ENCODE measurements around the gene MIX23.

The MIX23 gene

GRCh38 chr3:122382888-122383666, at the start of gene MIX23:
TSS of gene MIX23 (minus strand) at chr3:122383231. CDS start at chr3:122383224, 7 bp downstream.
- FAIRE-seq, result peak; percentile 57

- no peak for FAIRE-seq
These were observed 47.3 kb upstream of the MIX23 start for GRCh38 chr3:122430371-122430770.

GRCh38 chr3:122427857-122428471, 44.9 kb upstream of the MIX23 start:
- FAIRE-seq, result no peak

- no peak for FAIRE-seq
These were observed 38.8 kb upstream of the MIX23 start for GRCh38 chr3:122421836-122422235.

- no peak for FAIRE-seq
These were observed 38.1 kb upstream of the MIX23 start for GRCh38 chr3:122421101-122421500.

- FAIRE-seq, result no peak
These were observed 33.9 kb upstream of the MIX23 start for GRCh38 chr3:122416966-122417365.

- FAIRE-seq, result peak; percentile 89
These were observed 33.0 kb upstream of the MIX23 start, which contains the start of gene WDR5B for GRCh38 chr3:122415762-122416654. TSS of gene WDR5B (minus strand) at chr3:122416062. CDS start at chr3:122415528, 534 bp downstream.

GRCh38 chr3:122415104-122415744, 32.2 kb upstream of the MIX23 start:
- FAIRE-seq, result no peak

GRCh38 chr3:122414391-122414790, 31.4 kb upstream of the MIX23 start:
- no peak for FAIRE-seq

- no peak for FAIRE-seq
These were observed 27.6 kb upstream of the MIX23 start for GRCh38 chr3:122410639-122411038.

- FAIRE-seq, result no peak
These were observed 27.1 kb upstream of the MIX23 start for GRCh38 chr3:122410111-122410510.

GRCh38 chr3:122409446-122409845, 26.4 kb upstream of the MIX23 start:
- no peak for FAIRE-seq

- no peak for FAIRE-seq
These were observed 24.9 kb upstream of the MIX23 start for GRCh38 chr3:122407946-122408345.

- FAIRE-seq, result no peak
These were observed 23.2 kb upstream of the MIX23 start for GRCh38 chr3:122406198-122406597.

GRCh38 chr3:122405015-122405414, 22.0 kb upstream of the MIX23 start:
- no peak for FAIRE-seq

GRCh38 chr3:122403489-122403888, 20.5 kb upstream of the MIX23 start:
- no peak for FAIRE-seq

GRCh38 chr3:122398920-122399319, 15.9 kb upstream of the MIX23 start:
- no peak for FAIRE-seq

GRCh38 chr3:122397201-122397600, 14.2 kb upstream of the MIX23 start:
- no peak for FAIRE-seq

GRCh38 chr3:122396511-122396910, 13.5 kb upstream of the MIX23 start:
- no peak for FAIRE-seq

- FAIRE-seq, result no peak
These were observed 12.6 kb upstream of the MIX23 start for GRCh38 chr3:122395582-122395981.

- no peak for FAIRE-seq
These were observed 11.1 kb upstream of the MIX23 start for GRCh38 chr3:122394173-122394572.
